Choroid plexus epithelial cell (primary cell): ENCODE measurements around the gene NOXA1.
"Not testable (repeated sequence)": the region's sequence is repeated elsewhere in the genome, so short reads cannot be mapped to it uniquely, and the experiment has no call there.

ENCODE experiments used
- DNase-seq: peaks from one replicate; pipeline ENCODE4 v3.0.0-alpha.2; 2010; ENCODE audit warnings: low read depth
- H3K4me3 ChIP-seq: 2 replicates; pipeline ENCODE4 v1.5.1; 2011; ENCODE audit warnings: low read depth, mild to moderate bottlenecking, control low read depth, low read length, moderate library complexity
- CTCF ChIP-seq: conservative IDR thresholded peaks from 2 replicates; pipeline ENCODE4 v1.5.1; 2011; ENCODE audit warnings: low read depth, mild to moderate bottlenecking, control low read depth, inconsistent platforms, low read length, moderate library complexity

Gene NOXA1

DNA sequence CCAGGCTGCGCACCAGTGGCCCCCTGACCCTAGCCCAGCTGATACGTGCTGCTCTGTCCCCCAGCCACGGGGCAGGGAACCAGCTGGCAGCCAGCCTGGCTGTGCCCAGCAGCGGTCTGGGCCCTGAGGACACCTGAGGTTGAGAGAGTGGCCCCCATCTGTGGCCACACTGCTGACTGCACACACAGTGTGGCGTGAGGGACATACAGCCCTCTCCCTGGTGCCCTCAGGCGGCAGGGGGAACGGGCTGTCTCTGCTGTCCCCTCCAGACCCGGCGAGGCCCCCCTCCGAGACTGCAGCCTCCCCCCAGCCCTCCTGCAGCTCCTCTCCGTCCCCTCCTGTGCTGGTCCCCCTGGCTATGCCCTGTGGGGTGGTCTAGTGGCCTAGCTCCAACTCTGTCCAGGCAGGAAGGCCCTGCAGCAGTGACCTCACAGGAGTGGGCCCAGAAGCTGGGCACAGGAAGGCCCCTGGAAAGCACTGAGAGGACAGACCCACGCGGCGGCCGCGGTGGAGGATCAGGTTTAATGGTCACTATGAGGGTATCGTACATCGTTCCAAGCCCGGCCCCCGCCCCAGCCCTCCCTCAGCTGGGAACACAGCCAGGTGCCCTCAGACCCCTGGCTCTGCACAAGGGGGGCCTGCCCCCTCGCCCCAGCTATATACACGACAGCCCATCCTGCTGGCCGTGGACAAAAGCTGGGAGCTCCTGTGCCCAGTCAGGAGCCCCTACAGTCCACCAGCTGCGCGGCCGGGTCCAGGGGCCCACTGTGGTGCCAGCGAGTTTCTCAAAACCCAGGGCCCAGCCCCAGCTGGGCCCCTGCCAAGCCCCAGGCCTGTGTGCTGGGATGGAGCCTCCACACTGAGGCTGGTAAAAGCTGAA lies 24.8 kb downstream of the NOXA1 start:
- H3K4me3 ChIP-seq, result no peak overlapping the region
- TF ChIP-seq CTCF, result no peak
- no peak for DNase-seq

DNA sequence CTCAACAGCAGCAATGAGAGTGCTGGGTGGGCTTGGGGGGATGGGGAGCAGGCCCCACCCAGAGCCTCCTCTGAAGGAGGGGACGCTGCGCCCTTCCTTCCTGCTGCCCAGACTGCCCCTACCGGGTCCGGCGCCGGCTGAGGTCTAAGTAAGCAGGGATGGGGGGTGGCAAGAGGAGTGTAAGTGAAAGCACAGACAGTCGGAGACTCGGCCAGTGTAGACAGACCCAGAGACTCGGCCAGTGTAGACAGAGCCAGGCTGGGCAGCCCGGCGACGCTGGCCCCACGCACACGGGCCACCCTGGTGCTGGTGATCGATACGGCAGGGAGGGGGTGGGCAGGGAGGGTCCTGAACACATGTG lies 25.4 kb downstream of the NOXA1 start:
- DNase-seq, result no peak
- no peak overlapping the region for H3K4me3 ChIP-seq
- TF ChIP-seq CTCF, result no peak

DNA sequence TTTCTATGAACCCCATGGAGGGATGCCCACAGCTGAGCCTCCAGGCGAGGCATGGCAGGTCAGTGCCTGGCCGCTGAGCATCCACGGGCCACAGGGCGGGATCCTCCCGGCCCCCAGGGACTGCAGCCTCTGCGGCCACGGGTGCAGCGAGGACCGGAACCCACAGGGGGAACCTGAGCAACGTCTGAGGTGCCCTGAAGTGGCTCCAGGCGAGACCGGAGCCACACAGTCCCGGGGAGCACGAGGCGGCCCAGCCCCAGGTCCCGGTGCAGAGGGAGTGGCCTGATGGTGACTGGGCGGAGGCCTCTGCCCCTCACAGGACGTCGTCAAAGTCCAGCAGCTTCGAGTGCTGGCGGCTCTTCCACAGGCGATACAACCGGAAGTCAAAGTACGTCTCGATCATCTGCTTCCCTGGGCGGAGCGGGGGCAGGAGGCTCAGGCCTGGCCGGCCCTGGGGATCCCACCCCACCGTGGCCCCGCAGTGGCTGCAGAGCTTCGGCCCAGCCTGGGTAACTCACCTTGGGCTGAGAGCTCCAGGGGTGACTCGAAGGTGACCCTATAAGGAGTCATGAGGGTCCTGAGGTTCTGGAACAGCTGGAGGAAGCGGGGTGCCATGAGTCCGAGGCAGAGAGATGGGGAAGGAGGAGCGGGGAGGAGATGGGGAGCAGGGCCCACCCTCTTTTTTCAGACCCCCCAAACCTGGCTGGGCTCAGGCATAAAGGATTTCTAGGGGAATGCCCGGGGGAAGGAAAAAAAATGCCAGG lies 26.1 kb downstream of the NOXA1 start:
- no peak overlapping the region for H3K4me3 ChIP-seq
- no peak for DNase-seq
- TF ChIP-seq CTCF, result no peak

DNA sequence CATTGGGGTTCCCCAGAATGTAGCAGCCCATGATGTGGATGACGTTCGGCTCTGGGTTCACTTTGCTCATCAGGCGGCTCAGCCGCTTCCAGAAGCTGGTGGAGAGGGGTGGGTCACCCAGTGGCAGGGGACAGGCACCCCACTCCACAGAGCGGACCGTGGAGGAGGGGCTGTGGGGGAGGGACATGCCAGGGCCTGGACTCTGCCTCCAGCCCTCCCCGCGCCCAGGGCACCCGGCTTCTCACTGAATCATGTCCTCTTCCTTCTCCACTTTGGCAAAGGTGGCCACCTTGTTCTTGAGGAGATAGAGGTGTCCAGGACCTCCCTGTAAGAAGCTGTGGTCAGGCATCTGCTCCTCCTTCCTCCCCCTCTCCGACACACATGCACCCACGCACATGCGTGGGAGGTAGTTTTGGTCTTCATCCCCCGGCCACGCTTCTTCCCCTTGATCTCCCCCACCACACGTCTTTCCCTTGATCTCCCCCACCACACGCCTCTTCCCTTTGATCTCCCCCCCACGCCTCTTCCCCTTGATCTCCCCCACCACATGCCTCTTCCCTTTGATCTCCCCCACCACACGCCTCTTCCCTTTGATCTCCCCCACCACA lies 26.8 kb downstream of the NOXA1 start:
- no peak overlapping the region for H3K4me3 ChIP-seq
- TF ChIP-seq CTCF, result no peak
- no peak for DNase-seq

DNA sequence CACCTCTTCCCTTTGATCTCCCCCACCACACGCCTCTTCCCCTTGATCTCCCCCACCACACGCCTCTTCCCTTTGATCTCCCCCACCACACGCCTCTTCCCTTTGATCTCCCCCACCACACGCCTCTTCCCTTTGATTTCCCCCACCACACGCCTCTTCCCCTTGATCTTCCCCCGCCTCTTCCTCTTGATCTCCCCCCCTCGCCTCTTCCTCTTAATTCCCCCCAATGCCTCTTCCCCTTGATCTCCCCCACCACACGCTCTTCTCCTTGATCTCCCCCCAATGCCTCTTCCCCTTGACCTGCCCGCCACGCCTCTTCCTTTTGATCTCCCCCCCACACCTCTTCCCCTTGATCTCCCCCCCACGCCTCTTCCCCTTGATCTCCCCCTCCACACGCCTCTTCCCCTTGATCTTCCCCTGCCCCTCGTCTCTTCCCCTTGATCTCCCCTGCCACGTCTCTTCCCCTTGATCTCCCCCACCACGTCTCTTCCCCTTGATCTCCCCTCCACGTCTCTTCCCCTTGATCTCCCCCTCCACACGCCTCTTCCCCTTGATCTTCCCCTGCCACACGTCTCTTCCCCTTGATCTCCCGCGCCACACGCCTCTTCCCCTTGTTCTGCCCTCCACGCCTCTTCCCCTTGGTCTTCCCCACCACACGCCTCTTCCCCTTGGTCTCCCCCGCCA lies 27.5 kb downstream of the NOXA1 start:
- DNase-seq, H3K4me3 ChIP-seq: not testable (repeated sequence)

GRCh38 chr9:137451264-137452005 lies 28.2 kb downstream of the NOXA1 start:
- not testable (repeated sequence) for H3K4me3 ChIP-seq, DNase-seq

DNA sequence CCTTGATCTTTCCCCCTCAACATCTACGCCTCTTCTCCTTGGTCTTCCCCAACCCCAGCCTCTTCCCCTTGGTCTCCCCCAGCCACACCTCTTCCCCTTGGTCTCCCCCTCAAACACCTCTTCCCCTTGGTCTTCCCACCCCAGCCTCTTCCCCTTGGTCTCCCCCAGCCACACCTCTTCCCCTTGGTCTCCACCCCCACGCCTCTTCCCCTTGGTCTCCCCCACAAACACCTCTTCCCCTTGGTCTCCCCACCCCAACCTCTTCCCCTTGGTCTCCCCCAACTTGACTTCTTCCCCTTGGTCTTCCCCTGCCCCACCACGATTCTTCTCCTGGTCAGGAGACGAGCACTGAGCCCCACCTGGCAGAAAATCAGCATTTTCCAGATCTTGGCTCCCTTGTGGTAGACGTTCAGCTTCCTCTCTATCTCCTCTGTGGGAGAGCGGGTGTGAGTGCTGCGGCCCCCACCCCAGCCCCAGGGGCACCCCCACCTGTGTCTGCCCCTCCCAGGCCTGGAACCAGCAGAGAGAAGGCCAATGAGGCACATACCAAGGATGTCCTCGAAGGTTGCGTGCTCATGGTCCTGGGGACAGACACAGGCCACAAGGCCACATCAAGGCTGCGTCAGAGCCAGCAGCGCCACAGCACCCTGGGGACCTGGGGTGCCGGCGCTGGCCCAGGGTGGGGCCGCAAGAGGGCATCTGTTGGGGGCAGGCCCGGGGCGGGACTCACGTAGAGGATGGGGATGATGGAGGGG lies 29.0 kb downstream of the NOXA1 start:
- DNase-seq, result no peak
- no peak for TF ChIP-seq CTCF
- H3K4me3 ChIP-seq, result no peak overlapping the region
